ES-I3 (cell line): ENCODE measurements around the gene EPHB1.

Experiments
- H3K36me3 ChIP-seq: 2 replicates; pipeline ENCODE4 v1.6.1; 2013; ENCODE audit warnings: mild to moderate bottlenecking, low read length, control low read depth, moderate library complexity; ENCODE audit not compliant: insufficient read depth
- H3K4me1 ChIP-seq: 2 replicates; pipeline ENCODE4 v1.6.1; 2013; ENCODE audit warnings: mild to moderate bottlenecking, control low read depth, low read length; ENCODE audit not compliant: insufficient read depth
- H3K9ac ChIP-seq: 2 replicates; pipeline ENCODE4 v1.6.1; 2013; ENCODE audit warnings: low read depth, mild to moderate bottlenecking, low read length, moderate library complexity
- H3K9me3 ChIP-seq: 2 replicates; pipeline ENCODE4 v1.6.1; 2013; ENCODE audit warnings: mild to moderate bottlenecking, low read length, moderate library complexity; ENCODE audit not compliant: control insufficient read depth, insufficient read depth

EPHB1 gene

GRCh38 chr3:134836921-134837320 is 41.9 kb downstream of the EPHB1 start:
- Histone ChIP-seq H3K4me1 (no peaks in the 10 kb centered on the region), H3K9ac (no peak overlapping the region), H3K36me3 (no peaks in the 10 kb centered on the region), H3K9me3 (no peaks in the 10 kb centered on the region)

- H3K9ac ChIP-seq, result no peak overlapping the region
- no peaks in the 10 kb centered on the region for H3K4me1 ChIP-seq
- H3K36me3 ChIP-seq, result no peaks in the 10 kb centered on the region
- H3K9me3 ChIP-seq, result no peaks in the 10 kb centered on the region
These were observed 43.5 kb downstream of the EPHB1 start for GRCh38 chr3:134838599-134838998.

- H3K4me1 ChIP-seq, result no peaks in the 10 kb centered on the region
- no peaks in the 10 kb centered on the region for H3K9me3 ChIP-seq
- no peaks in the 10 kb centered on the region for H3K36me3 ChIP-seq
- no peak overlapping the region for H3K9ac ChIP-seq
These were observed 44.4 kb downstream of the EPHB1 start for GRCh38 chr3:134839422-134839821.

DNA sequence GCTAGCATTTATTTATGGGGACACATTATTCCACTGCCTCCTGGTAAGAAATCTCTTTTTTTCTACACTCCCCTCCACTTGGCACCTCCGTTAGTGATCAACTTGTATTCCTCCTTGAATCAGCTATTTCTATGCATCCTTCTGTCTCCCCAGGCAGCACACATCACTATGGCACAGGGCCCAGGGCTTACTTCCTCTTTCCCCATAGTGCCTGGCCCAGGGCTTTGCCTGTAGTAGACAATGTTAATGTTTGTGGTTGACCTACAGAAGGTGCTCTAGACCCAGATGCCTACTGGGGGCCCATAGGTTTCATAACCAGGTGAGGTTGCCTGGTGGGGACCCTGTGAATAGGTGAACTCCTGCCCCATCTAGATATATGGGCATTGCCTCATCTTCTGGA is 44.9 kb downstream of the EPHB1 start:
- no peaks in the 10 kb centered on the region for H3K9me3 ChIP-seq
- no peaks in the 10 kb centered on the region for H3K36me3 ChIP-seq
- no peak overlapping the region for H3K9ac ChIP-seq
- no peaks in the 10 kb centered on the region for H3K4me1 ChIP-seq

DNA sequence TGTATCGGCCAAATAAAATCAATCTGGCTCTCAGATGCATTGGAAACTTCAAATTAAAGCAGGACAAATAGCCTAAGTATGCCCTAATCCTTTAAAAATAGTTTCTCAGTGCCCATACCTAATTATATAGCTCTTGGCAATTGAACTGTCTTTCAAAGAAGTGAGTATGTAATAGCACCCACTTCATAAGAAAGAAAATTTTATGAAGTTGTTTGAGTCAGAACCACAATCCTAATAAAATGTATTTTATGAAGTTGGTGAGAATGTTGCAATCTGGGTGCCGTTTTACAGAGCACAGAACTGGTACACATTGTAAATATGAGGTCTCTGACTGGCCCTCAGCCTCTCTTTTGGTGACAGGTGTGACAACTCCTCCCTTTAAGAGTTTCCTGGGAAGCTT is 45.4 kb downstream of the EPHB1 start:
- H3K9ac ChIP-seq, result no peak overlapping the region

DNA sequence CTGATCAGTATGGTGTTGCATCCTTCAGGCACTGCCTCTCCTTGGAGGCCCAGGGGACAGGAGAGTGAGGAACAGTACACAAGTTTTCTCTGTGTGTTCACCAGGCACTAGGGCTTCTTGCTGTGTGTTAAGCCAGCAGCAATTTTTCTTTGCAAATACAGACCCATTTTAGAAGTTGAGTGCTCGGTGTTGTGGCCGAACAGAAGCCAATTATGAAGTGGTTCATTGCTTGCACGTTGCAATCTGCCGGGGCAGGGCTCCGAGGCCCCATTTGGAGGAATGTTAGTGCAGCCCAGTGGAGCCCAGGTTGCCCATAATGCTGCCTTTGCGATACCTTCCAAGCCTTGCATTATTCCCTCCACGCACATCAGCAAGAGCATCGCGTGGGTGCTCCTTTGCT is 51.0 kb downstream of the EPHB1 start:
- no peaks in the 10 kb centered on the region for H3K36me3 ChIP-seq
- H3K9ac ChIP-seq, result no peak overlapping the region
- peaks cover 17% of the 10 kb centered on the region for H3K4me1 ChIP-seq
- no peaks in the 10 kb centered on the region for H3K9me3 ChIP-seq

More for the DNA sequence above, 45.4 kb downstream of the EPHB1 start:
- Histone ChIP-seq H3K36me3 (no peaks in the 10 kb centered on the region), H3K4me1 (no peaks in the 10 kb centered on the region), H3K9me3 (no peaks in the 10 kb centered on the region)

DNA sequence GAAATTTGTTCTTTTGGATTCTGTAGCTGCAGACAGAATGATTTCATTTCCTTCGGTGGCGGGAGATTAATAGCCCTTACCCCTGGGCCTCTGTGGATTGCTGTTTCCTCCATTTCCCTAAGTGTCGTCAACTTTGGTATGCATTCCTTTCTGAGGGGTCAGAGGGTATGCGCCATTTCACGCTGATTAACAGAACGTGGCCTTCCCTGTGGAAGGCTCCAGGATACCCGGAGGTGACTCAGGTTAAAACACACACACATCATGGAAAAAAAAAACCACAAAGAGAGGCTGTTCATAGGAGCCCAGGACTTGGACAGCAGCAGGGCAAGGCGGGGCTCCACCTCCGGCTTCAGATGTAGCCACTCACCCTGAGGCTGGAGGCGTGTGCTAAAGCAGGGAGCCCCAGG is 51.9 kb downstream of the EPHB1 start:
- no peaks in the 10 kb centered on the region for H3K36me3 ChIP-seq
- H3K9me3 ChIP-seq, result no peaks in the 10 kb centered on the region
- peaks cover 17% of the 10 kb centered on the region for H3K4me1 ChIP-seq
- H3K9ac ChIP-seq, result peak overlapping the region; percentile 9; the same call in 1 of the 2 replicates

DNA sequence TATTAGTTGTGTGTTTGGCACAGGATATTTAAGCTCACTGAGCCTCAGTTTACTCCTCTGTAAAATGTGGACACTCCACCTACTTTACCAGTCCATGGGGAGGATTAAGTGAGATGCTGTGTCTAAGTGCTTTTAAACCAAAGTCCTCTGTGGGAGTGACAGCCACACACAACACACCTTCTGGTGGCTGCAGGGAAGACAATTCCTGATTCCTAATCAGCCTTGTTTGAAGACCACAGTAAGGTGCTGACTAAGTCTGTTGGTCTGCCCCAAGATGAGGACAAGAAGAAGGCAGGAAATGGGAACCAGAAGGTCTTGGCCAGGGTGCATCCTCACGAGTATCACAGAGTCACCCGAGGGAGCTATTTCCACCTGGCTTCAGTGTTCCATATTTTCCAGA is 52.3 kb downstream of the EPHB1 start:
- no peak overlapping the region for H3K9ac ChIP-seq
- H3K4me1 ChIP-seq, result peaks cover 17% of the 10 kb centered on the region
- H3K36me3 ChIP-seq, result no peaks in the 10 kb centered on the region
- no peaks in the 10 kb centered on the region for H3K9me3 ChIP-seq

GRCh38 chr3:134849561-134849960 is 54.5 kb downstream of the EPHB1 start:
- Histone ChIP-seq H3K36me3 (no peaks in the 10 kb centered on the region; the same call in 1 of the 2 replicates), H3K9ac (no peak overlapping the region), H3K4me1 (peaks cover 17% of the 10 kb centered on the region)

DNA sequence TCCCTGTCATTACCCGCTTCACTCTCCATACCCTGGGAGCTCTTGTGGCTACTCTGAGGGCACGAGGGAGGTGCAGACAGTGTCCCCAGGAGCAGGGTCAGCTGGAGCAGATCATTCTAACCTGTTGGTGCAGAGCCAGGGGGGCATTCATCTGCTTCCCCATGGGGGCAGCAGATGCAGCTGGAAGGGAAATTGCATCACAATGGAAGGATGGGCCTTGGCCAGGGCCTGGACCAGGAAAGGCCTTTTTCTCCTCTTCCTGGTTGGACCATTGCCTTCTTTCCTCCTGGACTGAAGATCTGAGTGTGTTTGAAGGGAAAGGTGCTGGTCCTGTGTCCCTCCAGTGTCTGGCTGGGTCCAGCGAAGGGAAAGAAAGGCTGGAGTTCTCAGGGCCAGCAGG is 55.7 kb downstream of the EPHB1 start:
- Histone ChIP-seq H3K36me3 (no peaks in the 10 kb centered on the region; the same call in 1 of the 2 replicates), H3K9me3 (no peaks in the 10 kb centered on the region), H3K9ac (no peak overlapping the region), H3K4me1 (peaks cover 17% of the 10 kb centered on the region)

More at GRCh38 chr3:134849561-134849960, 54.5 kb downstream of the EPHB1 start:
- no peaks in the 10 kb centered on the region for H3K9me3 ChIP-seq

DNA sequence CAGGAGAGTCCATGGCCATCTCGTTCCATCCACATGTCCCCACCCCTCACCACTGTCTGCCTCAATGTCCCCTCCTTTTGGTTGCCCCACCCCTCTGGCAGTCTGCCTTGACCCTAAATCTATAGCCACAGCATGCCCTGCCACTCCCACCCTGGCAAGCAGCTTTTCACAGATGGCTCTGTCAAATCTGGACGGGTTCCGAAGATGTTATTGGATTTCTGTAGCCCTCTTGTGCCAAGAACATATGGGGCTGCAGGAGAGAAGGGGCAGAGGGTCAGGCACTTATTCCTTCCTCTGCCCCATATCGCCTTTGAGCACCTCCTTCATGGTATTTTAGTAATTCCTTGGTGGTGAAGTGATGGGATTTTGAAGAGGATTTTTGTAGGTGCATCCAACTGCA is 57.1 kb downstream of the EPHB1 start:
- H3K9ac ChIP-seq, result no peak overlapping the region
- H3K36me3 ChIP-seq, result no peaks in the 10 kb centered on the region; the same call in 1 of the 2 replicates
- no peaks in the 10 kb centered on the region for H3K9me3 ChIP-seq
- H3K4me1 ChIP-seq, result peaks cover 6% of the 10 kb centered on the region

- Histone ChIP-seq H3K4me1 (no peaks in the 10 kb centered on the region), H3K9me3 (no peaks in the 10 kb centered on the region), H3K9ac (no peak overlapping the region), H3K36me3 (no peaks in the 10 kb centered on the region; the same call in 1 of the 2 replicates)
These were observed 57.9 kb downstream of the EPHB1 start for GRCh38 chr3:134852893-134853351.

DNA sequence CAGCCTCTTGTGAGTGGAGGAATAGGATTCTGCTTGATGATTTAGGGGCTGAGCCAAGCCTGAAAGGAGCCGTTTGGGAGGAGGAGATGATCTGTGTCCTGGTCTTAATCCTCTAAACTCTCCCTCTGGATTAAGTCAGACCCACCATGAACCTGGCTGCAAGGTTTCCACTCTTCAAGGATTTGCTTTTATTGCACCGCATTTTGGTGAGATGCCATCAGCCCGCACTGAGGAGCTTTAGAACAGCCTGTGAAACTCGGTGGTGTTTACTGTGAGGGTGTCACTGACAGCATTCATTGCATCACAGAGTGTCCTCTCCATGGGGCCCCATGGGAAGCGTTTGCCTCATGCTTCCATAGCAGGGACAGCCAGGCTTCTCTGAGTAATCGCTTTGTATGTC is 59.2 kb downstream of the EPHB1 start:
- Histone ChIP-seq H3K9ac (no peak overlapping the region), H3K4me1 (no peaks in the 10 kb centered on the region), H3K36me3 (no peaks in the 10 kb centered on the region; the same call in 1 of the 2 replicates), H3K9me3 (no peaks in the 10 kb centered on the region)

DNA sequence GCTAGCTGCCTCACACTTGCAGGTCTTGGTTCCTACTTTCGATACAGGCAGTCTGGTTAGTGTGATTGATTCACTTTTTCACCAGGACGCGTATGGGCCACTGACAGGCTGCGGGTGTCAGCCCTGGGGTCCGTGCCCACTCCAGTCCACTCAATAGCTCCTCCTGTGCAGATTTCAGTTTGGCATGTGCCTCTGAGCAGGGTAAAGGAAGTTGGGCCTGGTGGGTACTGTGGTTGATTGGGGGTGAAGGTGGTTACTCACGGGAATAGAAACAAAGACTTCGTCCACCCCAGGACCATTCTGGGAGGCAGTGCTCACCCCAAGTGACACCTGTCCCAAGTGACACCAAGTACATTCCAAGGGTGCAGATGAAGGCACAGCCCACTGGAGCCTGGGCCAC is 62.3 kb downstream of the EPHB1 start:
- Histone ChIP-seq H3K4me1 (no peaks in the 10 kb centered on the region), H3K9me3 (no peaks in the 10 kb centered on the region), H3K36me3 (no peaks in the 10 kb centered on the region; the same call in 1 of the 2 replicates), H3K9ac (no peak overlapping the region)

GRCh38 chr3:134857776-134858362 is 62.8 kb downstream of the EPHB1 start:
- H3K36me3 ChIP-seq, result no peaks in the 10 kb centered on the region; the same call in 1 of the 2 replicates
- H3K4me1 ChIP-seq, result no peaks in the 10 kb centered on the region
- H3K9me3 ChIP-seq, result no peaks in the 10 kb centered on the region
- H3K9ac ChIP-seq, result no peak overlapping the region
